GM23338 (cell line): ENCODE measurements around the gene CPB2. TPM values are rescaled to one million over a fixed set of nuclear protein-coding genes. Genes with fewer than 3 reads are reported as not detected.

Experiments
- ATAC-seq: fragments of 200-7000 bp; cut with Tn5 transposase; 3 replicates; pipeline ENCODE4 v1.9.1; 2020
- DNase-seq: peaks from one replicate; pipeline ENCODE4 v3.0.0-alpha.2; 2015; ENCODE audit warnings: low spot score
- H2AFZ ChIP-seq: fragments of 200-600 bp; sonication (generic); 2 replicates; pipeline ENCODE4 v1.8.0; 2016; ENCODE audit warnings: antibody characterized with exemption, mild to moderate bottlenecking, moderate library complexity
- H3F3A ChIP-seq: fragments of 200-600 bp; sonication (generic); replicated peaks from 2 replicates; pipeline ENCODE4 v1.8.0; 2017; ENCODE audit warnings: antibody characterized with exemption, mixed run types, low read depth
- H3K27ac ChIP-seq: fragments of 200-600 bp; sonication (generic); 2 replicates; pipeline ENCODE4 v1.6.1; 2016; ENCODE audit warnings: low read depth
- H3K27me3 ChIP-seq: fragments of 200-600 bp; sonication (generic); 2 replicates; pipeline ENCODE4 v1.8.0; 2016; ENCODE audit warnings: mild to moderate bottlenecking, mixed run types, moderate library complexity; ENCODE audit not compliant: insufficient read depth
- H3K36me3 ChIP-seq: fragments of 200-600 bp; sonication (generic); 2 replicates; pipeline ENCODE4 v1.8.0; 2016; ENCODE audit warnings: mild to moderate bottlenecking; ENCODE audit not compliant: insufficient read depth
- H3K4me1 ChIP-seq: fragments of 200-600 bp; sonication (generic); 2 replicates; pipeline ENCODE4 v1.8.0; 2016; ENCODE audit warnings: mild to moderate bottlenecking, moderate library complexity; ENCODE audit not compliant: insufficient read depth
- H3K4me2 ChIP-seq: fragments of 200-600 bp; sonication (generic); 2 replicates; pipeline ENCODE4 v1.7.1; 2017; ENCODE audit warnings: mixed run types
- H3K4me3 ChIP-seq: fragments of 200-600 bp; sonication (generic); 2 replicates; pipeline ENCODE4 v1.6.1; 2016; ENCODE audit warnings: mixed run types
- H3K79me2 ChIP-seq: fragments of 200-600 bp; sonication (generic); replicated peaks from 2 replicates; pipeline ENCODE4 v1.8.0; 2017; ENCODE audit warnings: mild to moderate bottlenecking; ENCODE audit not compliant: insufficient read depth
- H3K9me2 ChIP-seq: fragments of 200-600 bp; sonication (generic); 2 replicates; pipeline ENCODE4 v1.8.0; 2017; ENCODE audit not compliant: insufficient read depth
- H4K20me1 ChIP-seq: fragments of 200-600 bp; sonication (generic); replicated peaks from 2 replicates; pipeline ENCODE4 v1.8.0; 2017; ENCODE audit warnings: mild to moderate bottlenecking; ENCODE audit not compliant: insufficient read depth
- H3K27ac Mint-ChIP-seq: 2 replicates; pipeline ENCODE4 v1.8.0; 2020; ENCODE audit warnings: inconsistent platforms, mild to moderate bottlenecking, moderate library complexity, mixed read lengths
- H3K27me3 Mint-ChIP-seq: 3 replicates; pipeline ENCODE4 v1.8.0; 2022; ENCODE audit warnings: low read depth, mild to moderate bottlenecking, moderate library complexity, mixed read lengths, inconsistent platforms; ENCODE audit not compliant: insufficient read depth, poor library complexity
- H3K36me3 Mint-ChIP-seq: 3 replicates; pipeline ENCODE4 v1.8.0; 2021; ENCODE audit warnings: low read depth, mild to moderate bottlenecking, inconsistent platforms, moderate library complexity, mixed read lengths
- H3K4me1 Mint-ChIP-seq: 3 replicates; pipeline ENCODE4 v1.8.0; 2020; ENCODE audit warnings: mild to moderate bottlenecking, inconsistent platforms, mixed read lengths
- H3K4me3 Mint-ChIP-seq: 3 replicates; pipeline ENCODE4 v1.8.0; 2021; ENCODE audit warnings: moderate library complexity, mild to moderate bottlenecking, inconsistent platforms, mixed read lengths
- H3K9me3 Mint-ChIP-seq: 3 replicates; pipeline ENCODE4 v1.8.0; 2020; ENCODE audit warnings: moderate library complexity, mild to moderate bottlenecking, inconsistent platforms, mixed read lengths
- CREB1 ChIP-seq: fragments of 250-450 bp; sonication (Bioruptor Pico); IDR thresholded peaks from 2 replicates; pipeline ENCODE4 v1.5.0; 2020; ENCODE audit warnings: low read depth, mild to moderate bottlenecking, moderate library complexity
- CTCF ChIP-seq, 2 experiments: fragments of 200-600 bp in 1 of 2; sonication (generic) in 1 of 2; conservative IDR thresholded peaks; 2 replicates each; pipeline versions ENCODE4 v1.5.1 to v1.6.1; 2016 to 2017; ENCODE audit warnings: antibody characterized with exemption in 2 of 2, low read depth in 2 of 2, mild to moderate bottlenecking in 2 of 2, moderate library complexity in 1 of 2
- ETS1 ChIP-seq: IDR thresholded peaks from 2 replicates; pipeline ENCODE4 v1.6.1; 2016; ENCODE audit warnings: antibody characterized with exemption
- EZH2 ChIP-seq: fragments of 200-600 bp; sonication (generic); IDR thresholded peaks from one replicate; pipeline ENCODE4 v1.8.0; 2017; ENCODE audit warnings: antibody characterized with exemption, mild to moderate bottlenecking, low read depth; ENCODE audit not compliant: unreplicated experiment
- EZH2phosphoT487 ChIP-seq: fragments of 200-600 bp; sonication (generic); IDR thresholded peaks from one replicate; pipeline ENCODE4 v1.8.1; 2018; ENCODE audit warnings: antibody characterized with exemption; ENCODE audit not compliant: unreplicated experiment
- JUNB ChIP-seq: IDR thresholded peaks from one replicate; pipeline ENCODE4 v1.6.1; 2016; ENCODE audit warnings: antibody characterized with exemption; ENCODE audit not compliant: unreplicated experiment
- NANOG ChIP-seq: IDR thresholded peaks from 2 replicates; pipeline ENCODE4 v1.6.1; 2016; ENCODE audit warnings: antibody characterized with exemption, borderline replicate concordance
- POLR2AphosphoS5 ChIP-seq: IDR thresholded peaks from 2 replicates; pipeline ENCODE4 v1.6.1; 2016; ENCODE audit warnings: antibody characterized with exemption, low read depth
- STAT1 ChIP-seq: IDR thresholded peaks from one replicate; pipeline ENCODE4 v1.6.1; 2016; ENCODE audit warnings: antibody characterized with exemption; ENCODE audit not compliant: unreplicated experiment
- ZNF114 ChIP-seq: fragments of 250-450 bp; sonication (Bioruptor Pico); IDR thresholded peaks from 2 replicates; pipeline ENCODE4 v1.5.0; 2020; ENCODE audit warnings: mild to moderate bottlenecking, moderate library complexity
- ZNF462 ChIP-seq: fragments of 250-450 bp; sonication (Bioruptor Pico); IDR thresholded peaks from 2 replicates; pipeline ENCODE4 v1.5.0; 2020; ENCODE audit warnings: mild to moderate bottlenecking, moderate library complexity
- polyA plus RNA-seq: library from polyadenylated mRNA; unstranded; fragments of >200 nt; fragmentation: Nextera tagmentation; extraction: Ambion mirVana; gene quantifications from 2 replicates; pipeline ENCODE4 v1.2.1, GENCODE V29; 2016
- total RNA-seq: library from RNA; depleted of rRNA; stranded (reverse); fragments of >200 nt; shearing (Covaris generic); gene quantifications from 2 replicates; pipeline ENCODE4 v1.2.3, GENCODE V29; 2014
- TF ChIP-seq, protein P1 (sequence below): IDR thresholded peaks from one replicate; pipeline ENCODE4 v1.6.1; 2018; ENCODE audit warnings: antibody characterized with exemption; ENCODE audit not compliant: unreplicated experiment

The CPB2 gene
- total and polyA plus RNA-seq, 2 experiments from 2014 or later = 0.47 TPM; not detected in 1

GRCh38 chr13:46045424-46045823 is 59.4 kb downstream of the CPB2 start:
- H3K4me2 ChIP-seq = no peak overlapping the region
- Mint-ChIP-seq H3K4me3 (no peak overlapping the region), H3K4me1 (no peaks in the 10 kb centered on the region; the same call in 2 of the 3 replicates), H3K9me3 (no peaks in the 10 kb centered on the region), H3K27me3 (no peaks in the 10 kb centered on the region), H3K36me3 (peaks cover 14% of the 10 kb centered on the region; the same call in 2 of the 3 replicates), H3K27ac (no peak overlapping the region)
- no peaks in the 10 kb centered on the region for H3K4me1 ChIP-seq
- H3F3A ChIP-seq = no peaks in the 10 kb centered on the region
- TF ChIP-seq, protein P1, sequence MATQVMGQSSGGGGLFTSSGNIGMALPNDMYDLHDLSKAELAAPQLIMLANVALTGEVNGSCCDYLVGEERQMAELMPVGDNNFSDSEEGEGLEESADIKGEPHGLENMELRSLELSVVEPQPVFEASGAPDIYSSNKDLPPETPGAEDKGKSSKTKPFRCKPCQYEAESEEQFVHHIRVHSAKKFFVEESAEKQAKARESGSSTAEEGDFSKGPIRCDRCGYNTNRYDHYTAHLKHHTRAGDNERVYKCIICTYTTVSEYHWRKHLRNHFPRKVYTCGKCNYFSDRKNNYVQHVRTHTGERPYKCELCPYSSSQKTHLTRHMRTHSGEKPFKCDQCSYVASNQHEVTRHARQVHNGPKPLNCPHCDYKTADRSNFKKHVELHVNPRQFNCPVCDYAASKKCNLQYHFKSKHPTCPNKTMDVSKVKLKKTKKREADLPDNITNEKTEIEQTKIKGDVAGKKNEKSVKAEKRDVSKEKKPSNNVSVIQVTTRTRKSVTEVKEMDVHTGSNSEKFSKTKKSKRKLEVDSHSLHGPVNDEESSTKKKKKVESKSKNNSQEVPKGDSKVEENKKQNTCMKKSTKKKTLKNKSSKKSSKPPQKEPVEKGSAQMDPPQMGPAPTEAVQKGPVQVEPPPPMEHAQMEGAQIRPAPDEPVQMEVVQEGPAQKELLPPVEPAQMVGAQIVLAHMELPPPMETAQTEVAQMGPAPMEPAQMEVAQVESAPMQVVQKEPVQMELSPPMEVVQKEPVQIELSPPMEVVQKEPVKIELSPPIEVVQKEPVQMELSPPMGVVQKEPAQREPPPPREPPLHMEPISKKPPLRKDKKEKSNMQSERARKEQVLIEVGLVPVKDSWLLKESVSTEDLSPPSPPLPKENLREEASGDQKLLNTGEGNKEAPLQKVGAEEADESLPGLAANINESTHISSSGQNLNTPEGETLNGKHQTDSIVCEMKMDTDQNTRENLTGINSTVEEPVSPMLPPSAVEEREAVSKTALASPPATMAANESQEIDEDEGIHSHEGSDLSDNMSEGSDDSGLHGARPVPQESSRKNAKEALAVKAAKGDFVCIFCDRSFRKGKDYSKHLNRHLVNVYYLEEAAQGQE = no peak
- TF ChIP-seq EZH2phosphoT487 (no peak), ZNF114 (CRISPR knock-in tag) (no peak), STAT1 (no peak), JUNB (no peak), CTCF (conservative IDR thresholded peaks at IDR 0.05; ENCODE audit: low read depth in 2 of 2) (no peak), ETS1 (no peak), ZNF462 (CRISPR knock-in tag) (no peak), EZH2 (no peak), NANOG (no peak), CREB1 (CRISPR knock-in tag) (no peak), POLR2AphosphoS5 (no peak)
- no peaks in the 10 kb centered on the region; the same call in 1 of the 2 replicates for H3K36me3 ChIP-seq
- H4K20me1 ChIP-seq = peaks cover 34% of the 10 kb centered on the region
- H3K27ac ChIP-seq = no peak overlapping the region
- no peak for DNase-seq
- no peak for ATAC-seq
- no peaks in the 10 kb centered on the region for H3K27me3 ChIP-seq
- H3K79me2 ChIP-seq = peaks cover 85% of the 10 kb centered on the region
- H2AFZ ChIP-seq = no peak overlapping the region
- H3K4me3 ChIP-seq = no peak overlapping the region
- no peaks in the 10 kb centered on the region for H3K9me2 ChIP-seq
